Urothelium cell line (cell line): ENCODE measurements around the gene PWWP2B.

ENCODE experiments used
- DNase-seq: peaks from one replicate; pipeline ENCODE4 v3.0.0; 2011; ENCODE audit warnings: low spot score, mixed read lengths
- FAIRE-seq: peaks from 2 replicates; lab custom pipeline; 2011; peaks lifted over from hg19 to GRCh38; lab: Jason Lieb, UNC

PWWP2B gene

DNA sequence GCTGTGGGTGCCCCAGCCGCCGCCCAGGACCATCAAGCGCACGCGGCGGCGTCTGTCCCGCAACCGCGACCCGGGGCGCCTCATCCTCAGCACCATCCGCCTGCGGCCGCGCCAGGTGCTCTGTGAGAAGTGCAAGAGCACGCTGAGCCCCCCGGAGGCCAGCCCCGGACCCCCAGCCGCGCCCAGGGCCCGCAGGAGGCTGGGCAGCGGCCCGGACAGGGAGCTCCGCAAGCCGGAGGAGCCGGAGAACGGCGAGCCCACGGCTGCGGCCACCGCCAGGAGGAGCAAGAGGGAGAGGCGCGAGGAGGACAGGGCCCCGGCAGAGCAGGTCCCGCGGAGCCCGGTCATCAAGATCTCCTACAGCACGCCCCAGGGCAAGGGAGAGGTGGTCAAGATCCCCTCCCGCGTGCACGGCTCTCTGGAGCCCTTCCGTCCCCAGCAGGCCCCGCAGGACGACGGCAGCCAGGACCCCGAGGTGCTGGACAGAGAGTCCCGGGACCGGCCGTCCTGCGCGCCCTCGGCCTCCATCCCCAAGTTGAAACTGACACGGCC is 8.0 kb downstream of the PWWP2B start:
- DNase-seq (no peak), FAIRE-seq (no peak)

DNA sequence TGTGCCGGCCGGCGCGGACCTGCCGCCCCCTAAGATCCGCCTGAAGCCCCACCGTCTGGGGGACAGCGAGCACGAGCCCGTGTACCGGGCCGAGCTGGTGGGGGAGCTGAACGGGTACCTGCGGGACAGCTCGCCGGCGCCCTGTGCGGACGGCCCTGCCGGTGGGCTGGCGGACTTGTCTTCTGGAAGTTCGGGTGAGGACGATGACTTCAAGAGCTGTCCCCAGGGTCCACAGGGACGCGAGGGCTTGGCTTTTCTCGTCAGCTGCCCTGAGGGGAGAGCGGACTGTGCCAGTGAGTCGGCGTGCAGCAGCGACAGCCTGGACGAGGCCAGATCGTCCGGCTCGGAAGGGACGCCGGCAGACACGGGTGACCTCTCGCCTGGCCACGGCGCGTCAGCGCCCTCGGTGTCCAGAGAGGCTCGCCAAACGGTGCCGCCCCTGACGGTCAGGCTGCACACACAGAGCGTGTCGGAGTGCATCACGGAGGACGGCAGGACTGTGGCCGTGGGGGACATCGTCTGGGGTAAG is 8.5 kb downstream of the PWWP2B start:
- no peak for FAIRE-seq
- no peak for DNase-seq

DNA sequence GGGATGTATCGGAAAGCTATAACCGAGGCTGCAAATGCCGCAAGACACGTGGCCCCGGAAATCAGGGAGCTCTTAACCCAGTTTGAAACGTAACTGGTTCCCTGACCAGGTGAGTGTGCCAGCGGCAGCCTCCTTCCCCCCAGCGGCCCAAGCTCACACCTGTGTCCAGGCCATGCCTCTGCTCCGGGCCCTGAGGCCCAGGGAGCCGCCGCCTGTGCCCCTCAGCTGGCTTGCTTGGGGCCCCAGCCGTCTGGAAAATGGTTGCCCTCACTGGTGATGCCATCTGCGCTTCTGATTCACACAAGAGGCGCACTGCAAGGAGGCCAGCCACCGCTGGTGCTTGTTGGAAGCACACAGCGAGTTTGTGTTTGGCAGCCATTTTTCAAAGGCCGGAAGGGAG is 9.2 kb downstream of the PWWP2B start:
- FAIRE-seq: no peak
- no peak for DNase-seq

DNA sequence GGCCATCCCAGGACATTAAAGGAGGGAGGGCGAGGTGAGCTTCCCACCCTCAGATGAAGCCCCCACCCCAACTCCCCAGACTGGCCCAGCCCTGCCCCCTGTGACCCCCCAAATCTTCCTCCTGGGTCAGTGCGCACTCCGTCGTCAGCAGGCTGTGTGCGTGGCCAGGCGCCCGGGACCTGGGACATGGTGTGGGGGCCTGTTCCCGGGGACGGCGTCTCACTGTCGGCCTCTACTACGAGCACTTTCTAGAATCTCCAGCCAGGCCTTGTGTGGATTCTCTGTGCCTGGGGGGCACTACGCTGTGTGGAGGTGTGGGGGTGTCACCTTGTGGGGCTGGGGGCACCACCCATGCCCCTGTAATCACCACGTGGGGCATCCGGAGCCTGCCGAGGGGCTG is 9.8 kb downstream of the PWWP2B start:
- FAIRE-seq: no peak
- DNase-seq: no peak

DNA sequence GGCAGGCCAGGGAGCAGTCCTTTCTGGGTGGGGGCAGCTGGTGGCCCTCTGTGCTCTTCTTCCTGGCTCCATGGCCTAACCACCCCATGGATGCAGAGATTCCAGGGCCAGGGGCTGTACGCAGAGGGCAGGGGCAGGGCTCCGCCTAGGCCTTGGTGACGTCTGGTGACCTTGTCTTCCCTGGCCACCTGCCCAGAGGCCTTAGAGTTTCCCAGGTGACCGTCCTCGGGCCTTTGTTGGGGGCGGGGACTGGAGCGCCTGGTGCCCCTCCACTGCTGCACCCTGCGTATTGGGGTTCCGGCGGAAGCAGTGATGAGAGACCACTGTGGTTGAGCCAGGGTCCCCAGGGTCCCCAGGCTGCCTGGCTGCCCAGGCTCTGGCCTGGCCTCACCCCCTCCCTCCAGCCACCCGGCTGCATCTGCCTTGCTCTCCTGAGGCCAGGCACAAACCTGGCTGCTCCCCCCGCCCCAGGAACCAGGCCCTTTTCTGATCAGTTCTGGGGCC is 10.3 kb downstream of the PWWP2B start:
- DNase-seq: no peak
- no peak for FAIRE-seq

DNA sequence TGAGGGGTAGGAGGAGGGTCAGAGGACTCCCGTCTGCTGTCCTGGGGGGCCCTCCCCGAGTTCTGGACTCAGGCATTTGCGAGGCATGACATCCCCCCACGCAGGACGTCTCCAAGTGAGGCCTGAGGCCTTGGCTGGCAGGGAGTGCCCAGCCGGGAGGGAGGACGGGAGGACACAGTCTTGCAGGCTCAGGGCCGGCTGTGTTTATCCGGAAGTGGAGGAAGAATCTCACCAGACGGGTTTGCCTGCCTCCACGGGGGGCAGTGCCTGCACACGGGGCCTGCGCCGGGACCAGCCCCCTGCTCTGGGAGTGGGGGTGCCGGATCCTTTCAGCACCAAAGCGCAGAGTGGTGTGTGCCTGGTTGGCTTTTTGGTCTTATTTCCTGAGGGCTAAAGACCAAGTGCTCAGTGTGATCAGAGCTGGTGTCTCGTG is 10.9 kb downstream of the PWWP2B start:
- FAIRE-seq: no peak
- DNase-seq: no peak

DNA sequence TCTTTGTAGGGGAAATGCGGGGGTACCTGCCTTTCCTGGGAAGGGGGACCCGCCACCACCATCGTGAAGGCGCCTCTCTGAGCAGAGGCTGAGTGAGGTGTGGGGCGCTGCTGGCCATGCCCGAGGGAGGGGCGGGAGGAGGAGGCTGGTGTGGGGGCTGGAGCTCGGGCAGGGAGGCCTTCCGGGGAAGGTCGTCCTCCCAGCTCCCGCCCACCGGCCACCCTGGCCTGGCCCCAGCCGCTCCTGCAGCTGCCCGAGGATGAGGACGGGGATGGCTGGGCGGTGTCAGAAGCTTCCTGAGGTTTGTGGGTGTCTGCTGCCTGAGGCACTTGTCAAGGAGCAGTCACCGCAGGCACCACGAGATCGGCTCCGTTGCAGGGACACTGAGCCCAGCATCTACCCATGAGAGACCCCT is 11.4 kb downstream of the PWWP2B start:
- no peak for FAIRE-seq
- no peak for DNase-seq

DNA sequence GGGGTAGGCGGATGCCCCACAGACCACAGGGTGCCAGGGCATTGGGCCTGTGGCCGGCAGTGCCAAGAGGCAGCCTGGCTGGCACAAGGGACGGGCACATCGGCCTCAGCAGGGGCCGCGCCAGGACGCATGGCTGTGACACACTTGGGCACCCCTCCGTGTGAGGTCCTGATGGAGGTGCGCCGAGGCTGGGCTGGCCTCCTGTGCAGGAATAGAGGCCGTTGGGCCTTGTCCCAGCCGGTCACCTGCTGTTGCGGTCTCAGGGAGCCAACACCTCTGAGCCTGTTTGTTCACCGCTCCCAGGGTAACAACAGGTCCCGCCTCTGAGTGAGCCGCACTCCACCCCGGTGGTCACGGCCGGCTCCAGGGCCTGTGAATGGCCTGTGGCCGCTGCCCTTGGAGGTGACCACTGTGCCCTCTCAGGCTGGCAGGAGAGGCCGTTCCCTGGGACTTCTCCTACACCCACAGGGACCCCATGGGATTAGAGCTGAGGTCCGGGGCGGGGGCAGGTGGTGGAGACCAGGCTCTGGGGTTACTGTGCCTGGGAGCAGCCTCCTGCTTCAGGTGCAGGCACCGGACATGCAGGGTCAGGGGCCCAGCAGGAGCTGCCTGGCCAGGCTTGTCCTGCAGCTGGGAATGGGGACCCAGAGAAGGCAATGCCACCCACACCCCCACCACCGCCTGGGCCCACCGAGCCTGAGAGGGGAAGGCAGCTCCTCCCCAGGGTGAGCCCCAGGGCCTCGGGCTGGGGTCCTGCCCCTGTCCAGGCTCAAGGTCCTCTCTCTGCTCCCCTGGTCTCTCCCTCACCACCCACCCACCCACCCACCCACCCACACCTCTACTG is 12.0 kb downstream of the PWWP2B start:
- DNase-seq: no peak
- FAIRE-seq: no peak

DNA sequence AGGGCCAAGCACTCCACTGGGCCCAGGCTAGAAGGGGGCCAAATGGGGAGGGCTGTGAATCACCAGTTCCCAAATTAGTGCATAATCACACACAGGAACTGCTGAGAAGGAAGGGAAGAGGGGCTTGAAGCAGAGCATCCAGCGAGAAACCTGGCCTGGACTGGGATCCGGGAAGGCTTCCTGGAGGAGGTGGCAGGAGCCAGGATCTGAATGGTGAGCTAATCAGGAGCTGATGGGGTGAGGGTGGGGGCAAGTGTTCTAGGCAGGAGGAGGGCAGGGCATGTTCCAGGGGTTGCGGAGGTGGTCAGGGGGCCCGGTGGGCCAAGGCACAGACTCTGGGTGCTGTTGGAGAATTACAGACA is 12.6 kb downstream of the PWWP2B start:
- DNase-seq (no peak), FAIRE-seq (no peak)

DNA sequence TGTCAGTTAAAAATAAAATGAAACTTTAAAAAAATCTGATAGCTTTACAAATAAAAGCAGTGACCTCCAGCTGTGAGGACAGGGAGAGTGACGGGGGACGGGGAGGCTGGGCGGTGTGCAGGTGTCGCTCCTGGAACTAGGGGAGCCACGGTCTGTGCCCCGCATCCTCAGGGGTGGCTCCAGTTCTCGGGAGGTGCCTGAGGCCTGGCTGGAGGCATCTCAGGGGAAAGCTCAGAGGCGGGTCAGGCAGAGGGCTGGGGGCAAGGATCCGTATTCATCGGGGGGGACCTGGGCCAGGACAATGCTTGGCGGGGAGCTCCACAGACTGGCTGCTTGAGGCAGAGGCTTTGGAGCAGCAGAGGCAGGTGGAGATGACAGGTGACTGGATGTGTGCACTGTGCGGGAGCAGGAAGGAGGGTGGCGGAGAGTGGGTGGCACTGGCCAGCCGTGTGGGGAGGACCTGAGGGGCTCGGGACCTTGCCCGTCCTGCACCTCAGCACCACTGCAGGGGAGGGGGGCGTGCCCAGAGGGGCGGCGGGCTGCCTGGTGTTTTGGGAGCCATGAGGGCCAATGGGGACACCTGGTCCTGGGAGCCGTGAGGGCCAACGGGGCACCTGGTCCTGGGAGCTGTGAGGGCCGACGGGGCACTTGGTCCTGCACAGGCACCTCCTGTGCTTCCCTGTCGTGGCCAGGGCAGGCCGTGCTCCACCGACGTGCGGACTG is 13.2 kb downstream of the PWWP2B start:
- DNase-seq (no peak), FAIRE-seq (no peak)

DNA sequence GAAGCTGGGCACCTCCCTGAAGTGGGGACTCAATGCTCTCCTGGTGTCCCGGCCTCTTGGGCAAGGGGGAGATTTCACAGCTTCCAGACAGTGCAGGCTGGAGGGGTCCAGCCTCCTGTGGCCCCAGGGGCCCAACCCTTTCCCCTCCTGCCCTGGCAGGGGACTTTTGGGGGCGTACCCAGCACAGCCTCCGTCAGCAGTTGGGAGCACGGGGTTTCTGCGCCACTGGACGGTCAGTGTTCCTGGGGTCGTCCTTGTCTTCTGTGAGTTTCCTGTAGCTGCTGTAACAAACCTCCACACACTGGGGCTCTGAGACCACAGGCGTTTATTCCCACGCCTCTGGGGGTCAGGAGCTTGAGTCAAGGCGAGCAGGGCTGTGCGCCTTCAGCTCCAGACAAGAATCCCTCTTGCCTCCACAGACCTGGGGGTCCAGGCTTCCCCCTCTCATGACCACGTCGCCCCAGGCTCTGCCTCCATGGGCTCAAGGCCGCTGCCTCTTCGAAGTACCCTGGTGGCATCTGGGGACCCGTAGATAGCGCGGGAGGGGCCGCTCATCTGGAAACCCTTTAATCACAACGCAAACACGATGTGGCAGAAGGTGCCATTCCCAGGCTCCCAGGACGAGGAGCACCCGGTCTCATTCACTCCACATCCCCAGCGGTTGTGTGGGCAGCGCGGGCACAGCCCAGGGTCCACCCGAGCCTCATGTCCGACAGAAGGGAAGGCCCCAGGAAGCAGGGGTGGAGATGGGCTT is 14.0 kb downstream of the PWWP2B start:
- no peak for DNase-seq

DNA sequence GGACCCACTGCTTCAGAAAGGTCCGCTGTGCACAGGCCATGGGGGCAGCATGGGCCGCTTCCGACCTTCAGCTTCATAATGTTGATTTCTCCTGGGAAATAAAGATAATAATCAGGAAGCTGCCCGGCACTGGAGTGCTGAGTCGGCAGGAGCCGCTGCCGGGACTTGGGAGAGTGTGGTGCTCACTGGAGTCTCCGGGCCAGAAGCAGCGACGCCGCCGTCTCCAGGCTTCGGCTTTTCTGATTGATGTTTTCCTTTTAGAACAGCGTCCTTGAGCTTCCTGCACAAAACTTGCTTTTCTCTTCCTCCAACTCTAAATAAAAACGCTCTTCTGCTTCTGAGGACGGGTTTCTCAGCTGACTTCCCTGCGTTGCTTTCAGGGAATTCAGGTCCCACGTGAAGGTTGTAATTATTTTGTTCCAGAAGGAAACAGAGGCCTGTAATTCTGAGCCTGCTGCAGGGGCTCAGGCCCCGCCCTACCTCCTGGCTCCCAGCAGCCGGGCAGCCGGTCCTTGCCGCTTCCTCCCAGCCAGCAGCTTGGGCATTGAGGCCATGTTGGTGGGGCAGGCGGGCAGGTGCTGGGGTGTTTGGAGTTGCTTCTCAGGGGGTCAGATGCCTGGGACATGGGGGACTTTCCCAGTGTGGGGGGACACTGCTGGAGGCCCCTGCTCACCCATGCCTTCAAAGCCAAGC is 14.7 kb downstream of the PWWP2B start:
- FAIRE-seq (no peak), DNase-seq (no peak)

More for the DNA sequence above, 14.0 kb downstream of the PWWP2B start:
- no peak for FAIRE-seq

DNA sequence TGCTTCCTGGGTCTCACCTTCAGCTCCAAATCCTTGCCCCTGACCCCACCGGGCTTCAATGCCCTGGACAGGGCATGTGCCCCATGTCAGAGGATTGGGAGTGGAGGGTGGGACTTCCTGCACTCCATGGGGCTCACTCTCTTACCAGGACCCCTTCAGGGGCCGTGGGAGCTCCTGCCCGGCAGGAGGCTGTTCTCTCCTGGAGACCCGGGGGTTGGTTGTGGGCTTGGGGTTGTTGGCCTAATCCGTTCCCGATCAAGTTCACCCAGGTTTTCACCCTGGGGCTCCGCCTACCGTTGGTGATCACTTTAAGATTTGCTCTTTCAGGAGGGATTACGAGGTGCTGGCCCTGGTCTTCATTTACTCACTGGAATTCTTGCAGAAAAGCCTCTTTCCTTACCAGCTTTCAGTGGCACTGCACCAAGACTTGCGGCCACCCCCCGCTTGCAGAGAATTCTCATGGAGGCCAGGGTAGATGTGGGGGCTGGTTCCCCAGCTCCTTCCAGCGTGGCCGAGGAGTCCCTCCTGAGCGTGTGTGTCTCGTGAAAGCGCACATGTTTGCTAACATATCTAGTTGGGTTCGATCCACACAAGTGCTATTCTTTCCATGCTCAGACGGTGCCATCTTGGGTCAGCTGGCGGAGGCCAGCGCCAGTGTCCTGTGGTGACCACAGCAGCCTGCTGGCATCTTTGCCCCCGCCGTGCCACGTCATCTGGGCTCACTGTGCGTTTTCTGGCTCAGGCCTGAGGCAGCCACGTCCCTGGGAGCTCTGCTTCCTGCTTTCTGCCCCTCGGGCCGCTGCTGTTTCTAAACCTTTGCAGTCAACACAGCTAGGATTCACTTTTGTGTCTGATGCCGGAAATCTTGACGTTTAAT is 15.6 kb downstream of the PWWP2B start:
- FAIRE-seq (no peak), DNase-seq (no peak)

DNA sequence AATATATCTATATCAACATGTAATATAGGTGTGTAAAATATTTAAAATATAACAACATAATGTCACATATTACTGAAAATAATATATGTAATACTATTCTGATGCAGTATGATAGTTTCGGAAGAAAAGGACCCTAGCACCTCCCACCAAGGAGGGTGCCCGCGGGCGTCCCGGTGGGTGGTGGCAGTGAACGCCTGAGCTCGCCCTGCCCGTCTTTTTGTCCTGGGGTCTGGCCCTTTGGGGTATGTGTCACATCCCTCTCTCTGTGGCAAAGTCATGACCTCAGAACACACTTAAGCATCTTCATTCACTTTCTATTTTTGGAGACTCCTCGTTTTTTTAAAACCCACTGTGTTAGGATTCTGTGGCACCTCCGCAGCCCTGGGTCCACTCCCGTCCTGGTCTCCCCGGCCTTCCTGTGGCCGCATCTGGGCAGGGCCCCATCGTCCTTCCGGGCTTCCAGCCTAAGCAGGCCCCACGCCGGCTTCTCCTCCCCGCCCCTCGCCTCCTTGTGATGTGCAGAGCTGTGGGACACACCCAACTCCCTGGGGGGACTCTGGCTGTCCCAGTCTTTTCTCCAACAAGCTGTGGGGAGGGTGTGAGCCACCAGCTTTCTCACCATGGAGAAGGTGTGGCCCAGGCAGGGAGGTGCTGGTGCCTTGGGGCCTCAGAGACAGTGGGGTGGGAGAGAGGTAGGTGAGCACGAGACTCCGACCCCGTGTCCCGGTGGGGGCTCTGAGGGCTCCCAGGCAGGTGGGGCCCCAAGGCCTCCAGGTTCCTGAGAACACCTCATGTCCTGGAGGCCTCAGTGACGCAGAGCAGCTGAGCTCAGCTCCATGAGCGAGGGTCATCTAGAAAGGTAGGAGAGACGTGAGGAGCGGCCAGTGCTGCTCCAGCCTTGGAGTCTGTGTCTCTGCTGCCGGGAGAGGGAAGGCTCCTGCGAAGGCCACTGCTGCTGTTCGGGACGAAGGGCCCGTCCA is 16.5 kb downstream of the PWWP2B start:
- FAIRE-seq: no peak
- DNase-seq: no peak

DNA sequence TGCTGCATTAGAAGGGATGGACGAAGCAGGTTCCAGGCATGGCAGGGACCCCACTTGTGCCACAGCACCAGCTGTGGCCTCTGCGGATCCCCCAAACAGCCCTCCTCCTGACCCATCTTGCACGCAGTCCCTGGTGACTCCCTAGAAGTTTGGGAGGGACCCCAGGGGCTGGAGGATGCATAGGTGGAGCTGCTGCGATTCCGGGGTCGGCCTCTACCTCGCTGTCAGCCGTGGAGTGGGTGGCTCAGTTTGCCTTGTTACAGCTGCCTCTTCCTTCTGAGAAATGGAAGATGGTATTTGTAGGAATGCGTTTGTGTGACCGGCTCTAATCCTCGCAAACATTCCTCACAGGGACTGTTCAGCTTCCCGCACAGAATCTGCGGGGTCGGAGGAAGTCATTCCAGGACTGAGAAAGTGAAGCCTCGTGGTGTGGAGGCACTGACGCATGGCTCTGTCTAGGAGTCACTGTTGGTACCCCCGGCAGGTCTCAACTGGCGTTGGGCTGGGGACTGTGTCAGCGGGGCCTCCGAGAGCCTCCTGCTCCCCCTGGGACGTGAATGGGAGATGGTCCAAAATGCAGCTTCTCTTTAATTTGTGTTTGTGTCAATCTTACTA is 17.5 kb downstream of the PWWP2B start:
- FAIRE-seq (no peak), DNase-seq (no peak)

DNA sequence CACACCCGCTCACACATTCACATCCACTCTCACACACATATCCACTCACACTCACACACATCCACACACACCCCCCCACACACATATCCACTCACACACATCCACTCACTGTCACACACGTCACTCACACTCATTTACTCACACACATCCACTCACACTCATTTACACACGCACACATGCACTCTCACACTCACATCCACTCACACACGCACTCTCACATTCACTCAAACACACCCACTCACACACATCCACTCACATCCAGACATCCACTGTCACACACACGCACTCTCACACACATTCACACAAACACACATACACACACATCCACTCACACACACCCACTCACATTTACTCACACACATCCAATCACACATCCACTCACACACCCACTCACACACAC is 18.3 kb downstream of the PWWP2B start:
- DNase-seq (no peak), FAIRE-seq (peak; percentile 97)

DNA sequence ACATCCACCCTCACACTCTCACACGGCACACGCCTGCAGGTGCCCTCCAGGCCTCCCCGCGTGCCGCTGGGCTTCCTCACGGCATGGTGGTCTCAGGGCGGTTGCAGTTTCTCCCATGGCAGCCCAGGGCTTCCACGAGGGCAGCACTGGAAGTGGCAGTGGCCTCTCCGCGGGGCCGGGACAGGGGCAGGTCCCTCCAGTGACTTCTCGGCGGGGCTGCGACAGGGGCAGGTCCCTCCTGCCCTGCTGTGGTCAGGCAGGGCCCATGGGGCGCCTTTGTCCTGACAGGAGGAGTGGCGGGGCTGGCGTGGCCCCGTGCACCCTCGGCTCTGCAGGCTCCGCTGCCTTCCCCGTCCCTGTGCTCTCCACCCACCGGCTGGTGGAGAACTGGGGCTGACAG is 19.0 kb downstream of the PWWP2B start:
- no peak for FAIRE-seq
- no peak for DNase-seq
